ENCODE measurements around the gene CXCL13.

DNA sequence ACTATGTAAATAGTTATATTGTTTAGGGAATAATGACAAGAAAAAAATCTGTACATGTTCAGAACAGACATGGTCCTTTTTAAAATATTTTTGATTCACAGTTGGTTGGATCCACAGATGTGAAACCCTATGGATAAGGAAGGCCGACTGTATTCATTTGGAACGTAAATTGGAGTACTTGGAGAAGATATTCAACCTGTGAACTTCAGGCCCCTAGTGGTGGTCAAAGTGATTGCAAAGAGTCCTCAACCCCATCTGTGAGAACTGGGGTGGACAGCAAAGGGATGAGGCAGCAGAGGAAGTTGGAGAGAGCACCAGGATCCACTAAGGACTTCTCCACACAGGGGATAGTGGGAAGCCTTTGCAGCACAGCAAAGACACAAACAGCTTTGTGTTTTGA, 6.2 kb upstream of the CXCL13 start:
- TF ChIP-seq, protein P1, sequence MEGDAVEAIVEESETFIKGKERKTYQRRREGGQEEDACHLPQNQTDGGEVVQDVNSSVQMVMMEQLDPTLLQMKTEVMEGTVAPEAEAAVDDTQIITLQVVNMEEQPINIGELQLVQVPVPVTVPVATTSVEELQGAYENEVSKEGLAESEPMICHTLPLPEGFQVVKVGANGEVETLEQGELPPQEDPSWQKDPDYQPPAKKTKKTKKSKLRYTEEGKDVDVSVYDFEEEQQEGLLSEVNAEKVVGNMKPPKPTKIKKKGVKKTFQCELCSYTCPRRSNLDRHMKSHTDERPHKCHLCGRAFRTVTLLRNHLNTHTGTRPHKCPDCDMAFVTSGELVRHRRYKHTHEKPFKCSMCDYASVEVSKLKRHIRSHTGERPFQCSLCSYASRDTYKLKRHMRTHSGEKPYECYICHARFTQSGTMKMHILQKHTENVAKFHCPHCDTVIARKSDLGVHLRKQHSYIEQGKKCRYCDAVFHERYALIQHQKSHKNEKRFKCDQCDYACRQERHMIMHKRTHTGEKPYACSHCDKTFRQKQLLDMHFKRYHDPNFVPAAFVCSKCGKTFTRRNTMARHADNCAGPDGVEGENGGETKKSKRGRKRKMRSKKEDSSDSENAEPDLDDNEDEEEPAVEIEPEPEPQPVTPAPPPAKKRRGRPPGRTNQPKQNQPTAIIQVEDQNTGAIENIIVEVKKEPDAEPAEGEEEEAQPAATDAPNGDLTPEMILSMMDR (IDR thresholded peaks at IDR 0.05): peak; percentile 31 to 61 (median 44)
- no peak for TF ChIP-seq POLR2A (IDR thresholded peaks at IDR 0.05)

All from esophagus squamous epithelium (tissue), 4 donors.